Pons (tissue), 1 donor: Measurements from ENCODE around the gene MANBA.

Experiments
- DNase-seq: peaks from one replicate; pipeline ENCODE4 v3.0.0-alpha.2; 2016; ENCODE audit warnings: low spot score

The MANBA gene

GRCh38 chr4:102760645-102761295 is at the start of gene MANBA:
Gene MANBA (minus strand): TSS chr4:102760968. CDS start chr4:102760894, 74 bp downstream.
- DNase-seq: peak; percentile 91

- no peak for DNase-seq
These were observed 48.9 kb upstream of the MANBA start for GRCh38 chr4:102809691-102810090.

GRCh38 chr4:102809190-102809589 is 48.4 kb upstream of the MANBA start:
- DNase-seq: no peak

GRCh38 chr4:102808009-102808408 is 47.2 kb upstream of the MANBA start:
- no peak for DNase-seq

GRCh38 chr4:102807345-102807744 is 46.6 kb upstream of the MANBA start:
- DNase-seq: no peak

- DNase-seq: no peak
These were observed 39.0 kb upstream of the MANBA start for GRCh38 chr4:102799816-102800215.

GRCh38 chr4:102794999-102795398 is 34.2 kb upstream of the MANBA start:
- DNase-seq: no peak

GRCh38 chr4:102792361-102792936 is 31.7 kb upstream of the MANBA start:
- no peak for DNase-seq

GRCh38 chr4:102791318-102791835 is 30.6 kb upstream of the MANBA start:
- DNase-seq: no peak

GRCh38 chr4:102789317-102789717 is 28.5 kb upstream of the MANBA start:
- no peak for DNase-seq

- DNase-seq: no peak
These were observed 27.2 kb upstream of the MANBA start for GRCh38 chr4:102787944-102788343.

GRCh38 chr4:102787096-102787881 is 26.5 kb upstream of the MANBA start:
- no peak for DNase-seq

- no peak for DNase-seq
These were observed 25.5 kb upstream of the MANBA start for GRCh38 chr4:102786279-102786678.

GRCh38 chr4:102783006-102783405 is 22.2 kb upstream of the MANBA start:
- DNase-seq: no peak

GRCh38 chr4:102781570-102781969 is 20.8 kb upstream of the MANBA start:
- no peak for DNase-seq

GRCh38 chr4:102780476-102781144 is 19.8 kb upstream of the MANBA start:
- DNase-seq: no peak

GRCh38 chr4:102779204-102779603 is 18.4 kb upstream of the MANBA start:
- no peak for DNase-seq

- no peak for DNase-seq
These were observed 18.0 kb upstream of the MANBA start for GRCh38 chr4:102778720-102779119.

- DNase-seq: no peak
These were observed 15.0 kb upstream of the MANBA start for GRCh38 chr4:102775805-102776204.

GRCh38 chr4:102774254-102774653 is 13.5 kb upstream of the MANBA start:
- no peak for DNase-seq

GRCh38 chr4:102772738-102773340 is 12.1 kb upstream of the MANBA start:
- DNase-seq: no peak

- no peak for DNase-seq
These were observed 4.1 kb upstream of the MANBA start for GRCh38 chr4:102764901-102765300.
